H1 (cell line): ENCODE results near the gene MEN1. TPM values are rescaled to one million over a fixed set of nuclear protein-coding genes. Genes with fewer than 3 reads are reported as not detected.

ENCODE experiments used
- BACH1 ChIP-seq: IDR thresholded peaks from 2 replicates; pipeline ENCODE4 v1.6.1; 2012; ENCODE audit warnings: low read length, improper control_type of control experiment
- CREB1 ChIP-seq: IDR thresholded peaks from 2 replicates; pipeline ENCODE4 v1.6.1; 2012; ENCODE audit warnings: inconsistent platforms
- EP300 ChIP-seq, 2 experiments: IDR thresholded peaks; 1 replicate in 1 of 2; 2 replicates in 1 of 2; pipeline ENCODE4 v1.6.1; 2011 to 2012; ENCODE audit warnings: low read depth in 2 of 2, low read length in 2 of 2, mild to moderate bottlenecking in 2 of 2, borderline replicate concordance in 1 of 2, inconsistent platforms in 1 of 2, moderate library complexity in 1 of 2
- HDAC2 ChIP-seq, 2 experiments: fragments of 300-600 bp in 1 of 2; sonication (generic) in 1 of 2; IDR thresholded peaks; 2 replicates each; pipeline ENCODE4 v1.6.1; 2011 to 2012; ENCODE audit warnings: low read depth in 2 of 2, low read length in 2 of 2, mild to moderate bottlenecking in 2 of 2, moderate library complexity in 2 of 2, borderline replicate concordance in 1 of 2, inconsistent platforms in 1 of 2
- JUND ChIP-seq: IDR thresholded peaks from 2 replicates; pipeline ENCODE4 v1.6.1; 2011; ENCODE audit warnings: mild to moderate bottlenecking, improper control_type of control experiment, low read length
- POLR2AphosphoS5 ChIP-seq: IDR thresholded peaks from 2 replicates; pipeline ENCODE4 v1.6.1; 2011; ENCODE audit warnings: low read depth, low read length
- RAD21 ChIP-seq, 2 experiments: IDR thresholded peaks in 1 of 2; conservative IDR thresholded peaks in 1 of 2; 2 replicates each; pipeline ENCODE4 v1.6.1; 2011; ENCODE audit warnings: low read depth in 2 of 2, low read length in 2 of 2, improper control_type of control experiment in 1 of 2, inconsistent platforms in 1 of 2, mild to moderate bottlenecking in 1 of 2, moderate library complexity in 1 of 2
- SIN3A ChIP-seq, 2 experiments: IDR thresholded peaks in 1 of 2; conservative IDR thresholded peaks in 1 of 2; 2 replicates each; pipeline ENCODE4 v1.6.1; 2011 to 2012; ENCODE audit warnings: low read length in 2 of 2, improper control_type of control experiment in 1 of 2, low read depth in 1 of 2, mild to moderate bottlenecking in 1 of 2
- SP1 ChIP-seq: IDR thresholded peaks from 2 replicates; pipeline ENCODE4 v1.6.1; 2011; ENCODE audit warnings: low read depth, low read length
- TBP ChIP-seq: IDR thresholded peaks from 2 replicates; pipeline ENCODE4 v1.6.1; 2011; ENCODE audit warnings: low read depth, low read length, improper control_type of control experiment
- ZNF274 ChIP-seq: IDR thresholded peaks from 2 replicates; pipeline ENCODE4 v1.7.0; 2012; ENCODE audit warnings: low read length, borderline replicate concordance; ENCODE audit errors: extremely low read depth
- polyA plus RNA-seq, 7 experiments: library from polyadenylated mRNA; depleted of rRNA in 3 of 7; stranded (reverse) in 5 of 7; unstranded in 2 of 7; fragments of >200 nt in 5 of 7; fragments of 200-250 nt in 2 of 7; gene quantifications; 1 replicate in 5 of 7; 2 replicates in 1 of 7; 4 replicates in 1 of 7; pipeline versions ENCODE4 v1.2.1 to v1.2.3, GENCODE V29; 2011 to 2013; ENCODE audit warnings: missing spikeins in 2 of 7, mixed read lengths in 2 of 7
- total RNA-seq: library from RNA; stranded (reverse); fragmentation: NEBNext Ultra II Directional; extraction: Animal tissue kit (Norgen Biotek cat#: 25700); gene quantifications from 2 replicates; pipeline ENCODE4 v1.2.1, GENCODE V29; 2021
- TF ChIP-seq, protein P1 (sequence below): IDR thresholded peaks from 2 replicates; pipeline ENCODE4 v1.6.1; 2011; ENCODE audit warnings: low read length, improper control_type of control experiment
- TF ChIP-seq, protein P2 (sequence below): IDR thresholded peaks from 2 replicates; pipeline ENCODE4 v1.6.1; 2012; ENCODE audit warnings: inconsistent platforms

MEN1 gene
- total and polyA plus RNA-seq, 2 of the 8 experiments (the other 6 are each of a cell fraction or from before 2014, with no cell fraction given): 47.2 to 56.3 TPM

DNA sequence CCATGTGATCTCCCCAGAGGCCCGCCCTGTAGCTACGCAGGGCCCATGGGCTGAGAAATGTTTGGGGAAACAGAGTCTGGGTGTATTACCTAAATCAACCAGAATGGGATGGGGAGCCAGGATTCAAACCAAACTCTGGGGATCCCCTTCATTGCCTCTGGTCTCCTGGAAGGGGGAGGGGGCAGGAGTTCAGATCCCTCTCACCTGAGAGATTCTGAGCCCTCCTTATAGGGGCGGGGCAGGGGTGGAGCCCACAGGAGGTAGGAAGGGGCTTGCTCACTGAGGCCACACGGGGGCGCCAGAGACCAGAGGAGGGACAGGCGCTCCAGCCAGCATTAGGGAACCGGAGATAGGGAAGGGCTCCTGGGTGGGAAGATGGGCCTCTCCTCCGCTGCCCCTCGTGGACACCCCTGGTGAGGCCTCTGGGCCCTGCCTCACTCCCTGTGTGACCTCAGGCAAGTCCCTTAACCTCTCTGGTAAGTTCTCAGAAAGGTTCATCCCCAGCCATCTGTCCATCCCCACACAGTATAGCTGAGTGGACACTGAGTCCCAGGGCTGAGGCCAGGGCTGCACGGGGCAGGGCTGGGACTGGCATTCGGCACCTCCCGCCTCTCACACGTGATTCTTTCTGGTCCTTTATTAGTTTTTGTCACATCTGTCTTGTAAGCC, 36.8 kb upstream of the MEN1 start (continued):
- TF ChIP-seq SIN3A (conservative IDR thresholded peaks at IDR 0.05 in 1 of 2, IDR thresholded peaks at IDR 0.05 in 1 of 2; ENCODE audit: low read depth in 1 of 2, low read length in 2 of 2) (peak in 1 of 2 experiments; percentile 89; a peak in 2 of 4 replicates), BACH1 (peak; percentile 89), CREB1 (0 out of 2 replicates have a peak, but pooled peaks have one; percentile 41), TBP (0 out of 2 replicates have a peak, but pooled peaks have one; percentile 34), ZNF274 (no peak), JUND (no peak), HDAC2 (IDR thresholded peaks at IDR 0.05; ENCODE audit: borderline replicate concordance in 1 of 2, low read depth in 2 of 2, low read length in 2 of 2) (peak in 1 of 2 experiments; percentile 75; a peak in 1 of 4 replicates), POLR2AphosphoS5 (peak; percentile 71), RAD21 (IDR thresholded peaks at IDR 0.05 in 1 of 2, conservative IDR thresholded peaks at IDR 0.05 in 1 of 2; ENCODE audit: low read depth in 2 of 2, low read length in 2 of 2) (peak; percentile 91 to 97), EP300 (IDR thresholded peaks at IDR 0.05; ENCODE audit: borderline replicate concordance in 1 of 2, low read depth in 2 of 2, low read length in 2 of 2) (no peak), SP1 (peak; percentile 48; the same call in 1 of the 2 replicates)
- TF ChIP-seq, protein P1, sequence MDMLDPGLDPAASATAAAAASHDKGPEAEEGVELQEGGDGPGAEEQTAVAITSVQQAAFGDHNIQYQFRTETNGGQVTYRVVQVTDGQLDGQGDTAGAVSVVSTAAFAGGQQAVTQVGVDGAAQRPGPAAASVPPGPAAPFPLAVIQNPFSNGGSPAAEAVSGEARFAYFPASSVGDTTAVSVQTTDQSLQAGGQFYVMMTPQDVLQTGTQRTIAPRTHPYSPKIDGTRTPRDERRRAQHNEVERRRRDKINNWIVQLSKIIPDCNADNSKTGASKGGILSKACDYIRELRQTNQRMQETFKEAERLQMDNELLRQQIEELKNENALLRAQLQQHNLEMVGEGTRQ: no peak; the same call in 1 of the 2 replicates
- TF ChIP-seq, protein P2, sequence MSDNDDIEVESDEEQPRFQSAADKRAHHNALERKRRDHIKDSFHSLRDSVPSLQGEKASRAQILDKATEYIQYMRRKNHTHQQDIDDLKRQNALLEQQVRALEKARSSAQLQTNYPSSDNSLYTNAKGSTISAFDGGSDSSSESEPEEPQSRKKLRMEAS: peak; percentile 60; the same call in 1 of the 2 replicates
